Lower leg skin (tissue), 4 donors: Measurements from ENCODE around the gene MAMSTR. TPM values are rescaled to one million over a fixed set of nuclear protein-coding genes. Genes with fewer than 3 reads are reported as not detected.

Experiments used
- DNase-seq, 2 donors: peaks; one replicate each; pipeline ENCODE4 v3.0.0-alpha.2; 2019; ENCODE audit warnings: low spot score in 2 of 2
- H3K4me3 ChIP-seq: fragments of 200-600 bp; sonication (generic); 2 replicates; pipeline ENCODE4 v1.5.1; 2017; ENCODE audit warnings: mild to moderate bottlenecking, low read depth; ENCODE audit not compliant: poor library complexity, severe bottlenecking
- CTCF ChIP-seq, 3 donors: fragments of 450-650 bp; IDR thresholded peaks; one replicate each; pipeline ENCODE4 v1.5.1; 2016; ENCODE audit warnings: antibody characterized with exemption in 3 of 3, mild to moderate bottlenecking in 3 of 3, moderate library complexity in 2 of 3
- POLR2A ChIP-seq, 2 donors: fragments of 450-650 bp; IDR thresholded peaks; one replicate each; pipeline ENCODE4 v1.6.1; 2016 to 2017; ENCODE audit warnings: antibody characterized with exemption in 2 of 2, mild to moderate bottlenecking in 1 of 2, moderate library complexity in 1 of 2
- WGBS, 2 donors: methylation state at CpG; one replicate each; pipeline ENCODE4 v1.1.5; 2018; 5-methylcytosine and 5-hydroxymethylcytosine counted together
- intact Hi-C: fragments of 100-400 bp; cut with DNase I; formaldehyde crosslinking; loops from one replicate; pipeline ENCODE4 v1.15.0; 2023; ENCODE audit warnings: low total_unique reads
- total RNA-seq, 4 donors: library from RNA; depleted of rRNA; stranded (reverse); fragments of >200 nt; gene quantifications; one replicate each; pipeline ENCODE4 v1.1.0, GENCODE V29; 2016

Gene MAMSTR
- total RNA-seq, 4 donors from 2014 or later, result 0.42 to 0.74 (median 0.63) TPM

- TF ChIP-seq POLR2A (IDR thresholded peaks at IDR 0.05), result no peak
- no peak for TF ChIP-seq CTCF (IDR thresholded peaks at IDR 0.05)
- no peak for DNase-seq
- peak within 1 kb of the TSS; percentile 45 for H3K4me3 ChIP-seq
- intact Hi-C loops, result no loop called here
- 49 to 61% methylated on average over 26 to 27 of the region's 27 CpGs for WGBS, 2 donors
These were observed 20.8 kb upstream of the MAMSTR start, which contains the start of gene RASIP1 for GRCh38 chr19:48740164-48740972. RASIP1 (minus strand) TSS chr19:48740610; CDS start chr19:48740282, 328 bp downstream.

GRCh38 chr19:48739404-48740163 lies 20.1 kb upstream of the MAMSTR start:
- DNase-seq, result no peak
- no peak for TF ChIP-seq CTCF (IDR thresholded peaks at IDR 0.05)
- no peak for TF ChIP-seq POLR2A (IDR thresholded peaks at IDR 0.05)
- 17 to 22% methylated on average over 32 to 48 of the region's 51 CpGs for WGBS, 2 donors
- H3K4me3 ChIP-seq, result peak overlapping the region; percentile 45
- intact Hi-C loops, result no loop called here

- 2 to 3% methylated on average over 24 to 59 of the region's 96 CpGs for WGBS, 2 donors
- intact Hi-C loops, result no loop called here
- no peak for TF ChIP-seq POLR2A (IDR thresholded peaks at IDR 0.05)
- no peak for TF ChIP-seq CTCF (IDR thresholded peaks at IDR 0.05)
- peak overlapping the region; percentile 45 for H3K4me3 ChIP-seq
- peak; percentile 88 to 98 for DNase-seq
These were observed 19.3 kb upstream of the MAMSTR start for GRCh38 chr19:48738557-48739403.

GRCh38 chr19:48737360-48737998 lies 18.0 kb upstream of the MAMSTR start:
- no peak for TF ChIP-seq CTCF (IDR thresholded peaks at IDR 0.05)
- TF ChIP-seq POLR2A (IDR thresholded peaks at IDR 0.05), result no peak
- WGBS, 2 donors, result 59 to 62% methylated on average over 22 of the region's 22 CpGs
- DNase-seq, result no peak
- H3K4me3 ChIP-seq, result no peak overlapping the region
- intact Hi-C loops, result no loop called here

GRCh38 chr19:48735031-48735615 lies 15.6 kb upstream of the MAMSTR start:
- TF ChIP-seq POLR2A (IDR thresholded peaks at IDR 0.05) (no peak), CTCF (IDR thresholded peaks at IDR 0.05) (no peak)
- no peak overlapping the region for H3K4me3 ChIP-seq
- 35 to 45% methylated on average over 36 to 38 of the region's 38 CpGs for WGBS, 2 donors
- DNase-seq, result no peak
- intact Hi-C loops, result no loop called here
